HG02970 (cell line): ENCODE results near the gene TCTA.
"Not testable (repeated sequence)": the region's sequence is repeated elsewhere in the genome, so short reads cannot be mapped to it uniquely, and the experiment has no call there.

ENCODE experiments used
- ATAC-seq: cut with Tn5 transposase; IDR thresholded peaks from one replicate; pipeline ENCODE4 v1.9.1; 2021; ENCODE audit warnings: mild to moderate bottlenecking, moderate library complexity, moderate number of reproducible peaks; ENCODE audit not compliant: unreplicated experiment, low FRiP score

The TCTA gene

DNA sequence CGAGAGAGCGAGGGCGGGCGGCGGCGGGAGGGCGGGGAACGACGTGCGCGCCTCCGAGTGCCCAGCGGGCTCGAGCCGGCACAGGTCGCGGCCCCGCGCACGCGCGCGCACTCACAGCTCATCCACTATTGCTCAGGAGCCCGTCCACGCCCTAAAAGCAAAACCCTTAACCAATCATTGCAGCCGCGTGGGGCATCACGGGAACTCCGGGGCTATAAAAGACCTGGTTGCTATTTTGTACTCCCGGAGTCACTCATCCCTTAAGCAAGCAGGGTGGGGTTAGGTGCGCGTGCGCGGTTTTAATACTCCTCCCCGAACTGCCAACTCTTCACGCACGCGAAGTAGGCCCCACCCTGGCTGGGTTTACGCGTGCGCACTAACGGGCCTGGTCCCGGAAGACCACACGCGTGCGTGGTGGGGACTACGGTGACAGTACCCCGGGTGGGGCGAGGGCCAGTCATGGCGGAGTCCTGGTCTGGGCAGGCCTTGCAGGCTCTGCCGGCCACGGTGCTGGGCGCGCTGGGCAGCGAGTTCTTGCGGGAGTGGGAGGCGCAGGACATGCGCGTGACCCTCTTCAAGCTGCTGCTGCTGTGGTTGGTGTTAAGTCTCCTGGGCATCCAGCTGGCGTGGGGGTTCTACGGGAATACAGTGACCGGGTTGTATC is at the start of gene TCTA, which contains the start of gene RHOA:
Gene TCTA, plus strand, starts transcription at position 456 of the 664 bp plus-strand sequence. Its CDS starts 4 bp downstream, at position 460.
Gene RHOA, minus strand, starts transcription at position 9 of the 664 bp plus-strand sequence. CDS start 36,387 bp downstream, outside the sequence.
- ATAC-seq: peak; percentile 71

- ATAC-seq: no peak
Observed at GRCh38 chr3:49362561-49362960, 49.7 kb upstream of the TCTA start.

DNA sequence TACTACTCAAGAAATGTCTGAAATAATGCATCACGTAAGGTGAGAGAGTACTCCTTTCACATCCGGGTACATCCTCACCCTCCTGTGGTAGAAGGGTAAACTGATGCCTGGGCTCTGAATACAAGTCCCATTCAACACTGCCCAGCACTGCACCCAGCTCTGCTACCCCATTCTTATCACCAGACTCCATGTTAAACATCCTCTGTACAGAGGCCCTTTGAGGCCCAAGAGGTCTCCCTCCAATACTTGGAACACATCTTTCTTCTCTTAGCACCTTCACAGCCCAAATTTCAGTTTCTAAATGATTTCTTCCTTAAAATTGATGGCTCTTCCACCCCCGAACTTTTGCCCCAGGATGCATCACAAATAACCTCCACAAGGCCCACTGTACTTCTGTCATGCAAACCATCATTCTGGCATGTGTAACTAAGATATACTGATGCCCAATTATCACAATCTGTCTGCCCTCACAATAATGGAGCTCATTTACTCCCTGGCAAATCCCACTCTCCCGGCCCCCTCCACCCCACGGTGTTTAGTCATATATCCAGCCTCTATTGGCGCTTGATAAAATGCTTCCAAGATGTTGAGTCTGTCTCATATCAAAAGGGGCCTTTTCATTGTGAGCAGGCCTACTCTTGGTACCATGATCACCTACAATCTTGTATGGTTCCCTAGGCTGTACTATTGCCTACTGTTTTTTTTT is 41.5 kb upstream of the TCTA start:
- ATAC-seq: no peak

DNA sequence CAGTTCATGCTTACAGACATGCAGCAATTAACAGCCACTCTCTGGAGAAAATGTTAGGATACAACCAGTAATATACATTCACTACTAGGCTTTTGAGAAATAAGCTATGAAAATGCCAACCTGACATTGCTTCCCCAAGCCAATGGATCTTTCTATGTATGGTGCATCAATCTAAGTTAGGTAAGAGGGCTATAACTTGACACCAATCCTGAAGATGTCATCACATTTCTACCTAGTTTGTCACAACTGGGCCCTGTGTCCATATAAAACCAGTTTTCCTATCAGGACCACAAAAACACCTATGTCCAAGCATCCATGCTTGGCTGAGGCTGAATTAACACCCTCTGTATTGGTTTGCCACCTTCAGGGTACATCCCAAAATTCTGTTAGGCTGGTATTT is 40.3 kb upstream of the TCTA start:
- ATAC-seq: no peak

DNA sequence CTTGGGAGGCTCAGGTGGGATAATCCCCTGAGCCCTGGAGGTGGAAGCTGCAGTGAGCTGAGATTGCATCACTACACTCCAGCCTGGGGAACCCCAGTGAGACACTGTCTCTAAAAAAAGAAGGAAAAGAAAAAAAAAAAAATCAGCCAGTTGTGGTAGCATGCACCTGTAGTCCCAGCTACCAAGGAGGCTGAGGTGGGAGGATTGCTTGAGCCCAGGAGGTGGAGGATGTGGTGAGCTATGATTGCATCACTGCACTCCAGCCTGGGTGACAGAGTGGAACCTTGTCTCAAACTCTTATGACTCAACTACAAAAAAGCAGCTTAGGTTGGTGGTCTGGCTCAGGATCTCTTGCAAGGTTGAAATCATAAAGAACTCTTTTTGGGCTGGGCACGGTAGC is 34.7 kb upstream of the TCTA start:
- ATAC-seq: no peak

DNA sequence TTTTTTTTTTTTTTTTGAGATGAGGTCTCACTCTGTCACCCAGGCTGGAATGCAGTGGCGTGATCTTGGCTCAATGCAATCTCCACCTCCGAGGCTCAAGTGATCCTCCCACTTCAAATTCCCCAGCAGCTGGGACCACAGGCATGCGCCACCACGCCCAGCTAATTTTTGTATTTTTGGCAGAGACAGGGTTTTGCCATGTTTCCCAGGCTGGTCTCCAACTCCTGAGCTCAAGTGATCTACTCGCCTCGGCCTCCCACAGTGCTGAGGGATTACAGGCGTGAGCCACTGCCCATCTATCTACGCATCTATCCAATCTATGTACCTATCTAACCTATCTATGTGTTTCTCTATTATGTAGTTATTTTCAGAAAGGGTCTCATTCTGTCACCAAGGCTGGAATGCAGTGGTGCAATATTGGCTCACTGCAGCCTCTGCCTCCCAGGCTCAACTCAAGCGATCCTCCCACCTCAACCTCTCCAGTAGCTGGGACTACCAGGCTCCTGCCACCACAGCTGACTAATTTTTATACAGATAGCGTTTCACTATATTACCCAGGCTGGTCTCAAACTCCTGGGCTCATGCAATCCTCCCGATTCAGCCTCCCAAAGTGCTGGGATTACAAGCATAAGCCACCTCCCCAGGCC is 33.9 kb upstream of the TCTA start:
- ATAC-seq: no peak

GRCh38 chr3:49383387-49383786 is 28.8 kb upstream of the TCTA start:
- ATAC-seq: no peak

- ATAC-seq: no peak
Observed at GRCh38 chr3:49385617-49386016, 26.6 kb upstream of the TCTA start.

- no peak for ATAC-seq
Observed at GRCh38 chr3:49386056-49386756, 26.0 kb upstream of the TCTA start.

DNA sequence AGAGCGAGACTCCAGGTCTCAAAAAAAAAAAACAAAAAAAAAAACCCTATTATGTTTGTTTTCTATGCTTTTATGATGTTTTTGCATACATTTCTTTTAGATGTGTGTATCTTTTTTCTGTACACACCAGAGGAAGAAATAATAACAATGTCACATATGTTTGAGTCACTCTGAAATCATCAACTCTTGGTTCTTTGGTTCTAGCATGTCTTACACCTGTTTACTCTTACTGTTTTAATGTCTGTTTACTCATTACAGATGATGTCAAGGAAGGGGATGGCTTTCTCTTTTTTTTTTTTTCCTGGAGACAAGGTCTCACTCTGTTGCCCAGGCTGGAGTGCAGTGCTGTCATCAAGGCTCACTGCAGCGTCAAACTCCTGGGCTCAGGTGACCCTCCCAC is 24.5 kb upstream of the TCTA start:
- ATAC-seq: no peak

- ATAC-seq: no peak
Observed at GRCh38 chr3:49388289-49388820, 23.9 kb upstream of the TCTA start.

GRCh38 chr3:49389297-49389696 is 22.9 kb upstream of the TCTA start:
- ATAC-seq: no peak

GRCh38 chr3:49391310-49391709 is 20.9 kb upstream of the TCTA start:
- ATAC-seq: not testable (repeated sequence)

GRCh38 chr3:49397470-49397869 is 14.8 kb upstream of the TCTA start:
- no peak for ATAC-seq

- no peak for ATAC-seq
Observed at GRCh38 chr3:49399461-49399860, 12.8 kb upstream of the TCTA start.

GRCh38 chr3:49401766-49402165 is 10.5 kb upstream of the TCTA start:
- ATAC-seq: no peak

- ATAC-seq: no peak
Observed at GRCh38 chr3:49403891-49404290, 8.3 kb upstream of the TCTA start.

- not testable (repeated sequence) for ATAC-seq
Observed at GRCh38 chr3:49405570-49405969, 6.7 kb upstream of the TCTA start.

GRCh38 chr3:49406571-49407565 is 5.4 kb upstream of the TCTA start:
- no peak for ATAC-seq
